IMR-90 (cell line): ENCODE results near the gene CCN6. TPM values are rescaled to one million over a fixed set of nuclear protein-coding genes. Genes with fewer than 3 reads are reported as not detected.
A peak's percentile ranks its signal among the peaks of the same experiment; 100 is the strongest.

Source experiments
- ATAC-seq: fragments of 200-7000 bp; cut with Tn5 transposase; 2 replicates; pipeline ENCODE4 v1.9.1; 2020; ENCODE audit warnings: low read depth, mild to moderate bottlenecking, moderate library complexity
- BruUV-seq: library from RNA; stranded (reverse); fragments of 400-500 nt; replicated peaks from 2 replicates; lab custom pipeline; 2021; lab: Mats Ljungman, UMichigan
- CTCF ChIA-PET: fragments of 300-600 bp; formaldehyde crosslinking; extraction: SDS; loops from one replicate; lab custom pipeline; 2021; ENCODE audit warnings: antibody characterized with exemption; lab: Yijun Ruan, JAX
- POLR2A ChIA-PET: fragments of 300-600 bp; sonication (Branson Sonifier 250); formaldehyde crosslinking; loops from one replicate; lab custom pipeline; 2022; ENCODE audit warnings: antibody characterized with exemption; ENCODE audit not compliant: unreplicated experiment; lab: Charles Lee
- DNase-seq: peaks from one replicate; pipeline ENCODE4 v3.0.0; 2013
- H2AFZ ChIP-seq: replicated peaks from 2 replicates; pipeline ENCODE3; 2013; ENCODE audit warnings: low read length, mild to moderate bottlenecking; ENCODE audit not compliant: poor library complexity
- H2AK5ac ChIP-seq: 2 replicates; pipeline ENCODE4 v1.6.1; 2013; ENCODE audit warnings: low read depth, low read length, inconsistent platforms
- H2AK9ac ChIP-seq: replicated peaks from 2 replicates; pipeline ENCODE3; 2013; ENCODE audit warnings: mild to moderate bottlenecking, low read depth, low read length, moderate library complexity; ENCODE audit not compliant: poor library complexity
- H2BK120ac ChIP-seq: 2 replicates; pipeline ENCODE4 v1.6.1; 2013; ENCODE audit warnings: low read depth, low read length, inconsistent platforms
- H2BK15ac ChIP-seq: 3 replicates; pipeline ENCODE4 v1.6.1; 2013; ENCODE audit warnings: low read depth, low read length, inconsistent platforms
- H2BK20ac ChIP-seq: 2 replicates; pipeline ENCODE4 v1.6.1; 2013; ENCODE audit warnings: low read depth, mild to moderate bottlenecking, inconsistent platforms, low read length, moderate library complexity
- H2BK5ac ChIP-seq: 2 replicates; pipeline ENCODE4 v1.6.1; 2013; ENCODE audit warnings: mild to moderate bottlenecking, low read depth, low read length, inconsistent platforms; ENCODE audit not compliant: poor library complexity, severe bottlenecking
- H3K14ac ChIP-seq: replicated peaks from 2 replicates; pipeline ENCODE4 v1.6.1; 2013; ENCODE audit warnings: low read depth, low read length, inconsistent platforms
- H3K18ac ChIP-seq: 2 replicates; pipeline ENCODE4 v1.6.1; 2013; ENCODE audit warnings: low read depth, low read length, control low read depth
- H3K23ac ChIP-seq: 2 replicates; pipeline ENCODE4 v1.6.1; 2013; ENCODE audit warnings: low read depth, low read length, inconsistent platforms
- H3K27ac ChIP-seq: 2 replicates; pipeline ENCODE4 v1.5.1; 2013; ENCODE audit warnings: mild to moderate bottlenecking, control low read depth, low read length; ENCODE audit not compliant: insufficient read depth
- H3K27me3 ChIP-seq: 2 replicates; pipeline ENCODE4 v1.6.1; 2013; ENCODE audit warnings: low read length; ENCODE audit not compliant: control insufficient read depth, insufficient read depth
- H3K36me3 ChIP-seq: 2 replicates; pipeline ENCODE4 v1.6.1; 2013; ENCODE audit warnings: low read length, mixed read lengths; ENCODE audit not compliant: control insufficient read depth, insufficient read depth
- H3K4ac ChIP-seq: 2 replicates; pipeline ENCODE4 v1.6.1; 2013; ENCODE audit warnings: low read depth, low read length, inconsistent platforms
- H3K4me1 ChIP-seq: 2 replicates; pipeline ENCODE4 v1.6.1; 2013; ENCODE audit warnings: low read length, mixed read lengths; ENCODE audit not compliant: control insufficient read depth, insufficient read depth
- H3K4me2 ChIP-seq: 2 replicates; pipeline ENCODE4 v1.6.1; 2013; ENCODE audit warnings: low read depth, mild to moderate bottlenecking, control low read depth, low read length, moderate library complexity
- H3K4me3 ChIP-seq: 2 replicates; pipeline ENCODE4 v1.5.1; 2013; ENCODE audit warnings: low read depth, mild to moderate bottlenecking, control low read depth, low read length, moderate library complexity; ENCODE audit not compliant: insufficient read depth
- H3K56ac ChIP-seq: 2 replicates; pipeline ENCODE4 v1.6.1; 2013; ENCODE audit warnings: low read length, inconsistent platforms; ENCODE audit not compliant: insufficient read depth; ENCODE audit errors: extremely low read depth
- H3K79me1 ChIP-seq, 2 experiments: 2 replicates each; pipeline ENCODE4 v1.6.1; 2013; ENCODE audit warnings: low read length in 2 of 2, inconsistent platforms in 1 of 2, low read depth in 1 of 2
- H3K9ac ChIP-seq: 2 replicates; pipeline ENCODE4 v1.6.1; 2013; ENCODE audit warnings: low read depth, low read length, control low read depth
- H3K9me1 ChIP-seq: 2 replicates; pipeline ENCODE4 v1.6.1; 2013; ENCODE audit warnings: low read length, inconsistent platforms; ENCODE audit not compliant: insufficient read depth
- H3K9me3 ChIP-seq: 2 replicates; pipeline ENCODE4 v1.6.1; 2013; ENCODE audit warnings: low read length; ENCODE audit not compliant: control insufficient read depth, insufficient read depth
- H4K20me1 ChIP-seq: 2 replicates; pipeline ENCODE4 v1.6.1; 2013; ENCODE audit warnings: low read length, inconsistent platforms; ENCODE audit not compliant: insufficient read depth
- H4K5ac ChIP-seq: 2 replicates; pipeline ENCODE4 v1.6.1; 2013; ENCODE audit warnings: mild to moderate bottlenecking, low read depth, low read length, control low read depth
- H4K8ac ChIP-seq, 2 experiments: 2 replicates each; pipeline ENCODE4 v1.6.1; 2013; ENCODE audit warnings: low read depth in 2 of 2, low read length in 2 of 2, control low read depth in 1 of 2, inconsistent platforms in 1 of 2
- H4K91ac ChIP-seq: 2 replicates; pipeline ENCODE4 v1.6.1; 2013; ENCODE audit warnings: low read depth, low read length, inconsistent platforms; ENCODE audit not compliant: insufficient read depth
- BHLHE40 ChIP-seq: fragments of 150-350 bp; IDR thresholded peaks from 2 replicates; pipeline ENCODE4 v1.6.1; 2016; ENCODE audit warnings: mild to moderate bottlenecking, low read depth, low read length
- MAFK ChIP-seq: IDR thresholded peaks from 2 replicates; pipeline ENCODE4 v1.6.1; 2012; ENCODE audit warnings: low read depth, low read length, improper control_type of control experiment
- RFX5 ChIP-seq: IDR thresholded peaks from 2 replicates; pipeline ENCODE4 v1.8.0; 2012; ENCODE audit warnings: low read depth, mild to moderate bottlenecking, low read length, moderate library complexity
- whole genome bisulfite sequencing, 2 experiments: methylation state at CpG; one replicate each; pipeline versions ENCODE4 v1.1.5 to v1.1.7; 2013; ENCODE audit warnings: missing lambda C conversion rate in 2 of 2; ENCODE audit not compliant: insufficient read length in 1 of 2; ENCODE audit errors: extremely low coverage in 2 of 2; 5-methylcytosine and 5-hydroxymethylcytosine counted together
- dilution Hi-C: fragments of 300-500 bp; cut with HindIII; formaldehyde crosslinking; loops from one replicate; pipeline ENCODE4 v1.14.3; 2018; ENCODE audit warnings: low sequenced_read_pairs; ENCODE audit not compliant: unreplicated experiment
- in situ Hi-C: fragments of 300-500 bp; cut with MboI; formaldehyde crosslinking; loops from 3 replicates; pipeline ENCODE4 v1.14.3; 2019; ENCODE audit warnings: low sequenced_read_pairs, inconsistent platforms, mixed read lengths
- intact Hi-C: fragments of 100-400 bp; cut with micrococcal nuclease; formaldehyde crosslinking; loops from 2 replicates; pipeline ENCODE4 v1.10.0; 2022
- polyA plus RNA-seq, 3 experiments: library from polyadenylated mRNA; depleted of rRNA; stranded (reverse); fragments of >200 nt; gene quantifications; 2 replicates each; pipeline ENCODE4 v1.2.3, GENCODE V29; 2012; ENCODE audit warnings: low replicate concordance in 1 of 3
- total RNA-seq: library from RNA; depleted of rRNA; stranded (reverse); fragments of >200 nt; gene quantifications from 2 replicates; pipeline ENCODE4 v1.2.3, GENCODE V29; 2012

The CCN6 gene
- total and polyA plus RNA-seq, 2 of the 4 experiments (the other 2 are of a cell fraction): not detected

DNA sequence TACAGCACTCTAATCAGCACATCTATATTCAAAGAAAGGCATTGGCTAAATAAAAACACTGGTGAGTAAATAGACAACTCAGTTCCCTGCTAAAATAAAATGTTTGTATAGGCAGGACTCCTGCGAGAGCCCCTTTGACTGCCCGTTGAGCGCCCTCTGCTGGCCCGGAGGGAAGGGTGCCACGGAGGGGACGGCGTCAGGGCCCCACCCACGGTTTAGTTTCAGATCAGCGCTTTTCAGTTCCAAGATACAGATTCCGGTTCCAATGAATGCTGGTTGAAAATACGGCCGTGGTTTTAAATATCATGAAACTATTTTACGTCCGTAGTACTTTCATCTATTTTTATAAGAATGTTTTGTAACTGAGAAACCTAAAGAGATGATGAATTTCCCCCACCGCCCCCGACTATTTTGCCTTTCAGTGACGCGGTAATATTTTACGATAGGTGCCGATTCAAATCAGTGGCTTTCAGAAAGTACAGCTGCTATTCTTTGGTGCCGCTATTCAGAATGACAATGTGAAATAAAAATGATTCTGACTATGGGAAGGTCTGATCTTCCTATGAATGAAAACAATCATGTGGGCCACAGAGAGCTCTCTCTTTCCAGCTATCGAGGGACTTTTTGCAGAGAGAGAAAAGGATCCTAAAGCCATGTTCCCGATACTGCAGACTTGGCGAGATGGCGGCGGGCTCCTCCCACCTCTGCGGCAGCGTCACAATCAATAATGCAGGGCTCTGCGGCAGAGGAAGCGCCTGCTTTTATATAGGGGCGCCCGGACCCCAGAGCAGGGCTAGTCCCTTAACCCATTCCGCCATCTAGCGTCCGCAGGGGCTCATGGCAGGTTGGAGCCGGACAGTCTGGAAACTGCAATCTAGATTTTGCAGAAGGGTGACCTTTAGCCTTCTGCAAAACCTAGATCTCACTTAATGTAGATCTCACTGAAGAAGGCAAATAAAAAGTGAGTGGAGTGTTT is 10.6 kb upstream of the CCN6 start (continued):
- TF ChIP-seq MAFK (peak; percentile 51), BHLHE40 (no peak)

DNA sequence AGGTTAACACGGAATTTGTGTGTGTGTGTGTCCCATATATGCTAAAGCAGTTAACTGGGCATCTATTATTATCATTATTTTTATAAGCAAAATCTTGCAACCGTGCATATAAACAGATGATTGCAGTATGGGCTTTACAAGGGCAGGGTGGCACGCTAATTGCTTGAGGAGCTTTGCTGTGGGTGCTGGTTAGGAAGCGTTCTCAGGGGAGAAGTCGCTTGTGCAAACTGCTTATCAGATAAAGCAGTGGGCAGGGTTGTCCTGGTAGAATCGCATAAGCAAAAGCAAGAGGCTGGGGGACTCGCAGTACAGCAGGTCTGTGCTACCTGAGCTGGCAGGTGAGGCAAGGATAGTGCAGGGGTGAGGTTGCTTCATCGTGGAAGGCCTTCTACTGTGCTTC is 9.7 kb upstream of the CCN6 start:
- no peak overlapping the region for H4K5ac ChIP-seq
- H3K18ac ChIP-seq: no peak overlapping the region
- no peak overlapping the region for H2AK9ac ChIP-seq
- H2BK5ac ChIP-seq: peak overlapping the region; percentile 19
- H3K4ac ChIP-seq: no peak overlapping the region
- H3K4me1 ChIP-seq: peaks cover 8% of the 10 kb centered on the region
- peak overlapping the region; percentile 21; the same call in 1 of the 2 replicates for H2BK120ac ChIP-seq
- no peak for TF ChIP-seq RFX5
- H3K4me3 ChIP-seq: no peak overlapping the region
- dilution Hi-C loops: no loop called here
- no peak overlapping the region for H3K4me2 ChIP-seq
- H4K91ac ChIP-seq: no peak overlapping the region
- peak overlapping the region; percentile 52; the same call in 1 of the 2 replicates for H2AK5ac ChIP-seq
- ATAC-seq: no peak
- no peak overlapping the region for H3K9ac ChIP-seq
- no peak overlapping the region for H2AFZ ChIP-seq
- H2BK15ac ChIP-seq: no peak overlapping the region
- H2BK20ac ChIP-seq: peak overlapping the region; percentile 12; the same call in 1 of the 2 replicates
- H3K56ac ChIP-seq: no peak overlapping the region
- no peaks in the 10 kb centered on the region for H3K27me3 ChIP-seq
- DNase-seq: no peak
- in situ Hi-C loops: loop anchor here (25.0 kb wide), 2 partner anchors 682 to 1007 kb away; no protein-coding TSS in a partner anchor
- H3K14ac ChIP-seq: no peak overlapping the region
- no peak overlapping the region for H3K23ac ChIP-seq
- no peaks in the 10 kb centered on the region for H3K79me1 ChIP-seq
- CTCF ChIA-PET: interaction anchor here (0.8 to 1.2 kb wide), 2 partner anchors 43 to 334 kb away, joined by 3 read pairs; partner anchors contain the start of genes FAM229B and TUBE1
- no peaks in the 10 kb centered on the region for H4K20me1 ChIP-seq
- no peak overlapping the region for H4K8ac ChIP-seq
- intact Hi-C loops: loop anchor here (5.0 kb wide), 3 partner anchors 442 to 1032 kb away; partner anchors contain the start of gene REV3L
- 79% methylated on average over 3 of the region's 8 CpGs; no CpG with 5 or more reads in 1 of the 2 experiments for WGBS, 2 experiments
- H3K36me3 ChIP-seq: no peaks in the 10 kb centered on the region
- H3K9me3 ChIP-seq: no peaks in the 10 kb centered on the region
- H3K9me1 ChIP-seq: peaks cover 10% of the 10 kb centered on the region; the same call in 1 of the 2 replicates
- no peak overlapping the region for H3K27ac ChIP-seq
- BruUV-seq: no TSS peak
- POLR2A ChIA-PET: no interaction called here
